NCI-H69 (cell line): Measurements from ENCODE around the gene PPIE.
"Not testable (repeated sequence)": the region's sequence is repeated elsewhere in the genome, so short reads cannot be mapped to it uniquely, and the experiment has no call there.

Experiments
- DNase-seq: peaks from one replicate; lab custom pipeline; 2025; lab: John Stamatoyannopoulos, UW

Gene PPIE

GRCh38 chr1:39758556-39759435, 20.1 kb downstream of the PPIE start:
- peak; percentile 84 for DNase-seq

GRCh38 chr1:39759436-39759726, 20.7 kb downstream of the PPIE start:
- DNase-seq = no peak

- no peak for DNase-seq
Observed at GRCh38 chr1:39760074-39761008, 21.7 kb downstream of the PPIE start.

- DNase-seq = no peak
Observed at GRCh38 chr1:39761016-39761415, 22.3 kb downstream of the PPIE start.

GRCh38 chr1:39761557-39762260, 23.0 kb downstream of the PPIE start:
- peak; percentile 65 for DNase-seq

GRCh38 chr1:39762550-39763540, 24.2 kb downstream of the PPIE start:
- no peak for DNase-seq

GRCh38 chr1:39763619-39764374, 25.1 kb downstream of the PPIE start:
- DNase-seq = not testable (repeated sequence)

GRCh38 chr1:39764512-39764911, 25.8 kb downstream of the PPIE start:
- DNase-seq = not testable (repeated sequence)

GRCh38 chr1:39766466-39766865, 27.8 kb downstream of the PPIE start:
- DNase-seq = not testable (repeated sequence)

GRCh38 chr1:39769502-39769901, 30.8 kb downstream of the PPIE start:
- not testable (repeated sequence) for DNase-seq

- not testable (repeated sequence) for DNase-seq
Observed at GRCh38 chr1:39770100-39771021, 31.7 kb downstream of the PPIE start.

- not testable (repeated sequence) for DNase-seq
Observed at GRCh38 chr1:39771022-39771532, 32.4 kb downstream of the PPIE start, which contains the start of gene OXCT2. Gene OXCT2, minus strand, starts transcription at chr1:39771348. Its CDS starts 93 bp downstream, at chr1:39771255.

- DNase-seq = not testable (repeated sequence)
Observed at GRCh38 chr1:39773369-39773979, 34.8 kb downstream of the PPIE start.

- not testable (repeated sequence) for DNase-seq
Observed at GRCh38 chr1:39775141-39775540, 36.5 kb downstream of the PPIE start.

- DNase-seq = not testable (repeated sequence)
Observed at GRCh38 chr1:39775676-39776399, 37.2 kb downstream of the PPIE start.

- DNase-seq = no peak
Observed at GRCh38 chr1:39776400-39776713, 37.7 kb downstream of the PPIE start.

- DNase-seq = no peak
Observed at GRCh38 chr1:39776886-39777285, 38.2 kb downstream of the PPIE start.

GRCh38 chr1:39777306-39777705, 38.6 kb downstream of the PPIE start:
- DNase-seq = no peak
